ENCODE results near the gene ACSF3.

GRCh38 chr16:89189358-89190025 lies 95.8 kb downstream of the ACSF3 start:
- TF ChIP-seq, protein P1, sequence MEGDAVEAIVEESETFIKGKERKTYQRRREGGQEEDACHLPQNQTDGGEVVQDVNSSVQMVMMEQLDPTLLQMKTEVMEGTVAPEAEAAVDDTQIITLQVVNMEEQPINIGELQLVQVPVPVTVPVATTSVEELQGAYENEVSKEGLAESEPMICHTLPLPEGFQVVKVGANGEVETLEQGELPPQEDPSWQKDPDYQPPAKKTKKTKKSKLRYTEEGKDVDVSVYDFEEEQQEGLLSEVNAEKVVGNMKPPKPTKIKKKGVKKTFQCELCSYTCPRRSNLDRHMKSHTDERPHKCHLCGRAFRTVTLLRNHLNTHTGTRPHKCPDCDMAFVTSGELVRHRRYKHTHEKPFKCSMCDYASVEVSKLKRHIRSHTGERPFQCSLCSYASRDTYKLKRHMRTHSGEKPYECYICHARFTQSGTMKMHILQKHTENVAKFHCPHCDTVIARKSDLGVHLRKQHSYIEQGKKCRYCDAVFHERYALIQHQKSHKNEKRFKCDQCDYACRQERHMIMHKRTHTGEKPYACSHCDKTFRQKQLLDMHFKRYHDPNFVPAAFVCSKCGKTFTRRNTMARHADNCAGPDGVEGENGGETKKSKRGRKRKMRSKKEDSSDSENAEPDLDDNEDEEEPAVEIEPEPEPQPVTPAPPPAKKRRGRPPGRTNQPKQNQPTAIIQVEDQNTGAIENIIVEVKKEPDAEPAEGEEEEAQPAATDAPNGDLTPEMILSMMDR (IDR thresholded peaks at IDR 0.05) = no peak
- TF ChIP-seq POLR2AphosphoS5 (IDR thresholded peaks at IDR 0.05) = no peak
- no peak for TF ChIP-seq EP300 (IDR thresholded peaks at IDR 0.05)
- TF ChIP-seq POLR2A (IDR thresholded peaks at IDR 0.05) = no peak

All from sigmoid colon (tissue), 4 donors.